ENCODE results near the gene MAP2K3. TPM values are rescaled to one million over a fixed set of nuclear protein-coding genes. Genes with fewer than 3 reads are reported as not detected.

The MAP2K3 gene
- total and polyA plus RNA-seq, 2 of the 8 experiments (the other 6 are each of a cell fraction or from before 2014, with no cell fraction given) = 16.9 to 33.5 TPM

DNA sequence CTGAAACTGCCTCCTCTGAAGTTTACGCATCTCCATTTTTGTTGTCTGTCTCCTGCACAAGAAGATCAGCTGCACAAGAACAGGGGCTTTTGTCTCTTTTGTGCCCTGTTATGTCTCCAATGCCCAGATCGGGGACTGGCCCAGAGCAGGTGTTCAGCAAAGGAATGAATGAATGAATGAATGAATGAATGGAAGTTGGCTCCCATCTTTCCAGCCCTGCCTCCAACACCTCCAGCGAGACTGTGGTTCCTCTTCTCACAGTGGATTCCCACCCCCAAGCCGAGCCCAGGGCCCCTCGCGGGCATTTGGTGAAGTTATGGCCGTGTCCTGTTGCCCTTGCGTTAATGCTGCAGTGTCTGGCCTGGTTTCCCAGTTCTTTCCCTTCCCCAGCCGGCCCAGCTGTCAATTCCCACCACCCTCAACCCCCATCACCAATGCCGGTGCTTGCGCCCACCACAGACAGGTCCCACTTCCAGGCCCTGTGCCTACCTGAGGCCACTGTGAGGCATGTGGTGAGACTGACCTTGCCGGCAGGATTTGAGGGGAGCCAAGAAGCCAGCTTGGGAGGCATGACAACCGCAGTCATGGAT, 70.4 kb downstream of the MAP2K3 start (continued):
- TF ChIP-seq, protein P1, sequence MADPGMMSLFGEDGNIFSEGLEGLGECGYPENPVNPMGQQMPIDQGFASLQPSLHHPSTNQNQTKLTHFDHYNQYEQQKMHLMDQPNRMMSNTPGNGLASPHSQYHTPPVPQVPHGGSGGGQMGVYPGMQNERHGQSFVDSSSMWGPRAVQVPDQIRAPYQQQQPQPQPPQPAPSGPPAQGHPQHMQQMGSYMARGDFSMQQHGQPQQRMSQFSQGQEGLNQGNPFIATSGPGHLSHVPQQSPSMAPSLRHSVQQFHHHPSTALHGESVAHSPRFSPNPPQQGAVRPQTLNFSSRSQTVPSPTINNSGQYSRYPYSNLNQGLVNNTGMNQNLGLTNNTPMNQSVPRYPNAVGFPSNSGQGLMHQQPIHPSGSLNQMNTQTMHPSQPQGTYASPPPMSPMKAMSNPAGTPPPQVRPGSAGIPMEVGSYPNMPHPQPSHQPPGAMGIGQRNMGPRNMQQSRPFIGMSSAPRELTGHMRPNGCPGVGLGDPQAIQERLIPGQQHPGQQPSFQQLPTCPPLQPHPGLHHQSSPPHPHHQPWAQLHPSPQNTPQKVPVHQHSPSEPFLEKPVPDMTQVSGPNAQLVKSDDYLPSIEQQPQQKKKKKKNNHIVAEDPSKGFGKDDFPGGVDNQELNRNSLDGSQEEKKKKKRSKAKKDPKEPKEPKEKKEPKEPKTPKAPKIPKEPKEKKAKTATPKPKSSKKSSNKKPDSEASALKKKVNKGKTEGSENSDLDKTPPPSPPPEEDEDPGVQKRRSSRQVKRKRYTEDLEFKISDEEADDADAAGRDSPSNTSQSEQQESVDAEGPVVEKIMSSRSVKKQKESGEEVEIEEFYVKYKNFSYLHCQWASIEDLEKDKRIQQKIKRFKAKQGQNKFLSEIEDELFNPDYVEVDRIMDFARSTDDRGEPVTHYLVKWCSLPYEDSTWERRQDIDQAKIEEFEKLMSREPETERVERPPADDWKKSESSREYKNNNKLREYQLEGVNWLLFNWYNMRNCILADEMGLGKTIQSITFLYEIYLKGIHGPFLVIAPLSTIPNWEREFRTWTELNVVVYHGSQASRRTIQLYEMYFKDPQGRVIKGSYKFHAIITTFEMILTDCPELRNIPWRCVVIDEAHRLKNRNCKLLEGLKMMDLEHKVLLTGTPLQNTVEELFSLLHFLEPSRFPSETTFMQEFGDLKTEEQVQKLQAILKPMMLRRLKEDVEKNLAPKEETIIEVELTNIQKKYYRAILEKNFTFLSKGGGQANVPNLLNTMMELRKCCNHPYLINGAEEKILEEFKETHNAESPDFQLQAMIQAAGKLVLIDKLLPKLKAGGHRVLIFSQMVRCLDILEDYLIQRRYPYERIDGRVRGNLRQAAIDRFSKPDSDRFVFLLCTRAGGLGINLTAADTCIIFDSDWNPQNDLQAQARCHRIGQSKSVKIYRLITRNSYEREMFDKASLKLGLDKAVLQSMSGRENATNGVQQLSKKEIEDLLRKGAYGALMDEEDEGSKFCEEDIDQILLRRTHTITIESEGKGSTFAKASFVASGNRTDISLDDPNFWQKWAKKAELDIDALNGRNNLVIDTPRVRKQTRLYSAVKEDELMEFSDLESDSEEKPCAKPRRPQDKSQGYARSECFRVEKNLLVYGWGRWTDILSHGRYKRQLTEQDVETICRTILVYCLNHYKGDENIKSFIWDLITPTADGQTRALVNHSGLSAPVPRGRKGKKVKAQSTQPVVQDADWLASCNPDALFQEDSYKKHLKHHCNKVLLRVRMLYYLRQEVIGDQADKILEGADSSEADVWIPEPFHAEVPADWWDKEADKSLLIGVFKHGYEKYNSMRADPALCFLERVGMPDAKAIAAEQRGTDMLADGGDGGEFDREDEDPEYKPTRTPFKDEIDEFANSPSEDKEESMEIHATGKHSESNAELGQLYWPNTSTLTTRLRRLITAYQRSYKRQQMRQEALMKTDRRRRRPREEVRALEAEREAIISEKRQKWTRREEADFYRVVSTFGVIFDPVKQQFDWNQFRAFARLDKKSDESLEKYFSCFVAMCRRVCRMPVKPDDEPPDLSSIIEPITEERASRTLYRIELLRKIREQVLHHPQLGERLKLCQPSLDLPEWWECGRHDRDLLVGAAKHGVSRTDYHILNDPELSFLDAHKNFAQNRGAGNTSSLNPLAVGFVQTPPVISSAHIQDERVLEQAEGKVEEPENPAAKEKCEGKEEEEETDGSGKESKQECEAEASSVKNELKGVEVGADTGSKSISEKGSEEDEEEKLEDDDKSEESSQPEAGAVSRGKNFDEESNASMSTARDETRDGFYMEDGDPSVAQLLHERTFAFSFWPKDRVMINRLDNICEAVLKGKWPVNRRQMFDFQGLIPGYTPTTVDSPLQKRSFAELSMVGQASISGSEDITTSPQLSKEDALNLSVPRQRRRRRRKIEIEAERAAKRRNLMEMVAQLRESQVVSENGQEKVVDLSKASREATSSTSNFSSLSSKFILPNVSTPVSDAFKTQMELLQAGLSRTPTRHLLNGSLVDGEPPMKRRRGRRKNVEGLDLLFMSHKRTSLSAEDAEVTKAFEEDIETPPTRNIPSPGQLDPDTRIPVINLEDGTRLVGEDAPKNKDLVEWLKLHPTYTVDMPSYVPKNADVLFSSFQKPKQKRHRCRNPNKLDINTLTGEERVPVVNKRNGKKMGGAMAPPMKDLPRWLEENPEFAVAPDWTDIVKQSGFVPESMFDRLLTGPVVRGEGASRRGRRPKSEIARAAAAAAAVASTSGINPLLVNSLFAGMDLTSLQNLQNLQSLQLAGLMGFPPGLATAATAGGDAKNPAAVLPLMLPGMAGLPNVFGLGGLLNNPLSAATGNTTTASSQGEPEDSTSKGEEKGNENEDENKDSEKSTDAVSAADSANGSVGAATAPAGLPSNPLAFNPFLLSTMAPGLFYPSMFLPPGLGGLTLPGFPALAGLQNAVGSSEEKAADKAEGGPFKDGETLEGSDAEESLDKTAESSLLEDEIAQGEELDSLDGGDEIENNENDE (IDR thresholded peaks at IDR 0.05; ENCODE audit: insufficient replicate concordance, low read length) = no peak
- TF ChIP-seq YY1 (IDR thresholded peaks at IDR 0.05; ENCODE audit: low read depth, low read length) = no peak
